Fibroblast of skin of abdomen (primary cell): Measurements from ENCODE around the gene MN1.

ENCODE experiments used
- DNase-seq: peaks from one replicate; pipeline ENCODE4 v3.0.0-alpha.2; 2013

Gene MN1

DNA sequence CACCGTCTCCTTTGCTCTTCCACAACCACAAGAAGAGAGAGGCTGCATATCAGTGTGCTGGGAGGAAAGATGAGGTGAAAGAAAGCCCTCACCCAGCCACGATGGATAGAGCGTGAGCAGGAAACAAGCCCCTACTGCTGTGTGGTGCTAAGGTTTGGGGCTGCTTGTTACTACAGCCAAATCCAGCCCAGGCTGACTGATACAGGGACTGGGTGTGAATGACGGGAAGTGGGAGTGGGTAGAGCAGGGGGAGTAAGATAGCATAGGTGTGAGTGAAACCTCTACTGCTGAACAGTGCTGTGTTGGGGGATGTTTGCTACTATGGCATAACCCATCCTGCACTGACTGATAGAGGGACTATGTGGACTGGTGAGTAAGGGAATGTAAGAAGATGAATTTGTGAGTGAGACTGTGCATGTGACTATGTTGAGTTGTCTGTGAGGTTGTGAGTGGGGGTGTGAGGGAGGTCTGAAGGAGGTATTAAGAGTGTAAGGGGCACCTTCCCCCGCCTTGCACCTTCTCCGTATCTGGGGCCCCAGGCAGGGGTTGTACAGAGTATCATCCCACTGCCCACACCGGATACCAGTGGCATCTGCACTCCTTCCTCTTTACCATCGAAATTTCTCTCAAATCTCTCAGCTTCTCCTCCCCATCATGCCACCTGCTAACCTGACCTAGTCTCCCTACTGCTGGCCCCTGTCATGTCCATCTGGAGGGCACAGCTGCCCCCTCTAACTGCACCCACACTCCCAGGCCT is 91.5 kb downstream of the MN1 start:
- DNase-seq: no peak

DNA sequence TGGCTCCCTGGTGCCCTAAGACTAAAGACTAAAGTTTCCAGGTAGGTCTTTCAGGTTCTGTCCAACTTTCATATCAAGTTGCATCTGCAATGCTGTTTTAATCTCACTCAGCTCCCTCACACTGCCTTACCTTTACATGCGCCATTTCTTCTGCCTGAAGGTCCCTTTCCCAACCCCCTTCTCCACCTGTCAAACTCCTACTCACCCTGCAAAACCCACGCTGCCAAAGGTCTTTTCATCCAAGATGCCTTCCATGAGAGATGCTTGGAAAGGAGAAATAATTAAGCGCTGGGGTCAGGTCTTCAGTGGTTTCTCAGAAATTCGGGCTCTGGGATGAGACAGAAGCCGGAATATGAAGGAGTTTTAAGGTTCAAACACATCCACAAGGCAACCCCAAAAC is 95.1 kb downstream of the MN1 start:
- no peak for DNase-seq

DNA sequence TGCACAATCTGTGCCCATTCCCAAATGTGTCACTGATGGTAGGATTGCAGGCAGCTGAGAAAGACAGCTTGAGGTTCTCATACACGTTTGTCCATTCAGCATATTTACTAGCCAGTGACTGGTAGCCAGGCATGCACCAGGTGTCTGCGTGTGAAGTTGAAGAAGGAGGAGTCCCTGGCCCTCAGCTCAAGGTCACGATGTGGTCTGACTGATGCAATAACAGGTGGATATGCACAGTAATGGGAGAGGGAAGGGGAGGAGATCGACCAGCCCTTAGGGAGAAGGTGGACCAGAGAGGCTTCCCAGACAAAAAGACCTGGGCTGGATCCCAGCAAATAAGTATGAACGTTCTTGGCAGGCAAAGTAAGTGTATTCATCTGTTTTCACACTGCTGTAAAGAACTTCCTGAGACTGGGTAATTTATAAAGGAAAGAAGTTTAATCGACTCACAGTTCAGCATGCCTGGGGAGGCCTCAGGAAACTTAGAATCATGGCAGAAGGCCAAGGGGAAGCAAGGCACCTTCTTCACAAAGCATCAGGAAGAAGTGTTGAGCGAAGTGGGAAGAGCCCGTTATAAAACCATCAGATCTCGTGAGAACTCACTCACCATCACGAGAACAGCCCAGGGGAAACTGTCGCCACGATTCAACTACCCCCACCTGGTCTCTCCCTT is 96.0 kb downstream of the MN1 start:
- DNase-seq: peak; percentile 12

DNA sequence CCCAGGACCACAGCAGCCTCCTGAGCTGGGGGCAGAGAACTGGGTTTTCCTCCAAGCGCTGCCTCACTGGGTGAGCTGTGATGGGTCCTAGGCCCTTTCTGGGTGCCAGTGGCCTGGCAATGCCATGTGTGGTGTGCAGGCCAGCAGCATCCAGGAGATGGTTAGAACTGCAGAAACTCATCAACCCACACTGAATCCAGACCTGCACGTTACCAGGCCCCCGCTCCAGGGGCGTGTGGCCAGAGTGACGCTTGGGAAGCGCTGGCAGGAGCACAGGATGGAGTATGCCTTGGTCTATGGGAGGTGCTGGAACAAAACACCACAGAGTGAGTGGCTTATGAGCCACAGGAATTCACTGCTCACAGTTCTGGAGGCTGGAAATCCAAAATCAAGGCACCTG is 97.0 kb downstream of the MN1 start:
- no peak for DNase-seq

DNA sequence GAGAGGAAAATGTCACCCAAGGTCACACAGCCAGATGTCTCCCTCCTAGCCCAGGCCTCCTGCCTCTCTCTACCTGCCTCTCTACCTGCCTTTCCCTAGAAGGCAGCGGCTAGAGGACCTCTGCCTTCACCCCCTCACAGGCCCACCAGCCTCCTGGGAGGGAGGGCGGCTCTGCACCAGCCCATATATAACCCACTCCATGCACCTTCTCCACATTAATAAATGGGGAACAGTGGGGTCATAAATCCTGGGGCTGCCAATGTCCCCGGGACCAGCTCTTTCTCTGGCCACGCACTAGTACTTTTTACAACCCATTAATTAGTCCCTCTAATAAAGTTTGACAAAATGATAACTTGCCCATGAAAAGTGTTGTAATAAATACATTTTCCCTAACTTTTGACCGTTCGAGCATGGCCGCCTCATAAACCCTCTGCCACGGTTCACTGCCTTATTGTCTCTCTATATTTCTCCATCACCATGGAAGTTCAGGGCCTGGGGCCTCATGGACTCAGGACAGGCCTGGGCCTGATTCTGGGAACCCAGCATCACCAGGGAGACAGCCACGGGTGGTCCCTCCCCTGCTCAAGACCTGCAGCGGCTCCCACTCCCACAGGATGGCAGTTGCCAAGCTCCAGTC is 102.1 kb downstream of the MN1 start:
- DNase-seq: no peak

DNA sequence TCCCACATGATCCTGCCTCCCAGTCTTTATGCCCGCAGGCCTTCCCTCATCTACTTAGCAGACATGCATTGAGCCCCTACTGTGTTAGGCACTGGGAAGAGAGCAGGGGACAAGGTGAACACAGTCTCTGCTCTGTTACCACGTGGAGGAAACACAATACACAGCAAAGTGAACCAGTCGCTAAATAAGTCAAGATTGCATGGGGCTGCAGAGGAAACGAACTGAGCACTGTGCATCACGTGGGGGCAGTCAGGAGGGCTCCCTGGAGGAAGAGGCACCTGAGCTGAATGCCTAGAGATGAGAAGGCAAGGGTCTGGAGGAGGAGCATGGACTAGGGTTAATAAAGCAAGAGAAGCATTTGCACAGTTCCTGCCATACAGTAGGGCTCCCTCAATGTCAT is 102.7 kb downstream of the MN1 start:
- DNase-seq: no peak
